ENCODE results near the gene PI3.

DNA sequence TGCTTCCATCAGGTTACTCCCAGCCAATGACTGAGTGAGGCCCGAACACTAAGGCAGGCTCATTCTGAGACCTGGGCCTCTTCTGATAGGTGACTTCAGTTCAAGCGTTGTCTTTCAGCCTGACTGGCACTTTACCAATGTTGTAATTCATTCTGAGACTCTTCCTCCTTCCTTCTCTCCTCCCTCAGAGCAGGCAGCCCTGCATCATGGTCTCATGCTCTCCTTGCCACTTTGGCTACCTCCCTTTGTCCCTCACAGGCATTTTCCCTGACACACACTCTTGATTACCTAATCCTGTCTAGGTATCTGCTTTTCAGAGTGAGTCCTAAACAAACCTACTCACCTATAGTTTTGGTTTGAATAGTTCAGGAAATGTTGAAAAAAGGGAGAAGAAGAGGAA lies 37.8 kb upstream of the PI3 start:
- TF ChIP-seq, protein P1, sequence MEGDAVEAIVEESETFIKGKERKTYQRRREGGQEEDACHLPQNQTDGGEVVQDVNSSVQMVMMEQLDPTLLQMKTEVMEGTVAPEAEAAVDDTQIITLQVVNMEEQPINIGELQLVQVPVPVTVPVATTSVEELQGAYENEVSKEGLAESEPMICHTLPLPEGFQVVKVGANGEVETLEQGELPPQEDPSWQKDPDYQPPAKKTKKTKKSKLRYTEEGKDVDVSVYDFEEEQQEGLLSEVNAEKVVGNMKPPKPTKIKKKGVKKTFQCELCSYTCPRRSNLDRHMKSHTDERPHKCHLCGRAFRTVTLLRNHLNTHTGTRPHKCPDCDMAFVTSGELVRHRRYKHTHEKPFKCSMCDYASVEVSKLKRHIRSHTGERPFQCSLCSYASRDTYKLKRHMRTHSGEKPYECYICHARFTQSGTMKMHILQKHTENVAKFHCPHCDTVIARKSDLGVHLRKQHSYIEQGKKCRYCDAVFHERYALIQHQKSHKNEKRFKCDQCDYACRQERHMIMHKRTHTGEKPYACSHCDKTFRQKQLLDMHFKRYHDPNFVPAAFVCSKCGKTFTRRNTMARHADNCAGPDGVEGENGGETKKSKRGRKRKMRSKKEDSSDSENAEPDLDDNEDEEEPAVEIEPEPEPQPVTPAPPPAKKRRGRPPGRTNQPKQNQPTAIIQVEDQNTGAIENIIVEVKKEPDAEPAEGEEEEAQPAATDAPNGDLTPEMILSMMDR (IDR thresholded peaks at IDR 0.05) = no peak
- TF ChIP-seq POLR2A (IDR thresholded peaks at IDR 0.05) = no peak
